Heart left ventricle (tissue), 16 donors: ENCODE data around the gene DNAH17. TPM values are rescaled to one million over a fixed set of nuclear protein-coding genes. Genes with fewer than 3 reads are reported as not detected.
A peak's percentile ranks its signal among the peaks of the same experiment; 100 is the strongest.

Experiments
- ATAC-seq, 4 donors: fragments of 200-7000 bp; cut with Tn5 transposase; one replicate each; pipeline ENCODE4 v1.9.1; 2020 to 2022; ENCODE audit warnings: moderate library complexity in 4 of 4, mild to moderate bottlenecking in 3 of 4, moderate number of reproducible peaks in 1 of 4
- DNase-seq, 5 donors: peaks; one replicate each; pipeline ENCODE4 v3.0.0-alpha.2; 2020
- H3K27ac ChIP-seq, 12 donors: fragments of 200-600 bp; sonication (generic) in 4 of 12; one replicate each; pipeline versions ENCODE4 v1.5.0 to v1.8.0; 2016 to 2022; ENCODE audit warnings: mild to moderate bottlenecking in 2 of 12
- H3K27me3 ChIP-seq, 9 donors: fragments of 200-600 bp; sonication (generic) in 2 of 9; one replicate each; pipeline versions ENCODE4 v1.5.1 to v1.8.0; 2016 to 2022; ENCODE audit warnings: mild to moderate bottlenecking in 3 of 9
- H3K36me3 ChIP-seq, 9 donors: fragments of 200-600 bp; sonication (generic) in 2 of 9; one replicate each; pipeline versions ENCODE4 v1.5.0 to v1.8.0; 2018 to 2022; ENCODE audit warnings: mild to moderate bottlenecking in 2 of 9
- H3K4me1 ChIP-seq, 12 donors: fragments of 200-600 bp; sonication (generic) in 4 of 12; one replicate each; pipeline versions ENCODE4 v1.5.0 to v1.8.0; 2016 to 2022; ENCODE audit warnings: mild to moderate bottlenecking in 3 of 12
- H3K4me3 ChIP-seq, 12 donors: fragments of 200-600 bp; sonication (generic) in 4 of 12; one replicate each; pipeline versions ENCODE4 v1.5.0 to v1.8.0; 2017 to 2022; ENCODE audit warnings: mild to moderate bottlenecking in 9 of 12, moderate library complexity in 4 of 12
- H3K9me3 ChIP-seq, 12 donors: fragments of 200-600 bp; sonication (generic) in 4 of 12; one replicate each; pipeline versions ENCODE4 v1.5.0 to v1.8.0; 2016 to 2022; ENCODE audit warnings: mild to moderate bottlenecking in 1 of 12
- POLR2A ChIP-seq, 2 donors: fragments of 450-650 bp; IDR thresholded peaks; one replicate each; pipeline ENCODE4 v1.6.1; 2017; ENCODE audit warnings: antibody characterized with exemption in 2 of 2, mild to moderate bottlenecking in 2 of 2, moderate library complexity in 2 of 2
- WGBS, 4 donors: extraction: QIAGEN DNeasy Blood & Tissue Kit in 2 of 4; methylation state at CpG; one replicate each; pipeline versions ENCODE4 v1.1.5 to v1.1.7; 2013 to 2018; 5-methylcytosine and 5-hydroxymethylcytosine counted together
- intact Hi-C, 10 donors: fragments of 100-400 bp; cut with DNase I; formaldehyde crosslinking; loops; one replicate each; pipeline versions ENCODE4 v1.11.1 to v1.14.2; 2022
- polyA plus RNA-seq, 2 donors: library from polyadenylated mRNA; stranded (reverse); fragments of 200-250 nt; gene quantifications; one replicate each; pipeline ENCODE4 v1.2.3, GENCODE V29; 2013
- total RNA-seq, 9 donors: library from RNA; depleted of rRNA in 2 of 9; stranded (reverse); fragments of >200 nt in 2 of 9; fragmentation: NEBNext Ultra II Directional in 3 of 9; extraction: Animal tissue kit (Norgen Biotek cat#: 25700) in 3 of 9; gene quantifications; one replicate each; pipeline versions ENCODE4 v1.1.0 to v1.2.4, GENCODE V29; 2016 to 2023
- TF ChIP-seq, protein P1 (sequence below), 12 donors: fragments of 200-600 bp; sonication (generic) in 4 of 12; IDR thresholded peaks; one replicate each; pipeline versions ENCODE4 v1.5.0 to v1.8.0; 2018 to 2022; ENCODE audit warnings: antibody characterized with exemption in 12 of 12, mild to moderate bottlenecking in 5 of 12
- donor health status: ischemic (EF 13 %, LVEDD 7.1; RV severe dilation, severe dysfunction).
- donor health status: healthy with polysubstance abuse.
- donor health status: DM: no; HTN: yes; CAD: no.
- donor health status: DM: no; HTN: no; CAD: no.
- donor health status: ischemic (EF 25% LVEDD 6.9; RV normal size, moderate dysfunction).
- donor health status: ischemic (EF 25% LVEDD 5.7; RV mildly dilated, moderate dysfunction).
- donor health status: healthy.
- donor health status: DM: yes; HTN: yes; CAD: no.
- donor health status: ischemic (EF 35%, LVEDD 5.7; RV mildly dilated, moderate dysfunction).
- donor health status: nonischemic (EF 11% LVEDD 7.7; RV severe dilation, severe dysfunction).
- donor health status: DM: yes; HTN: yes; CAD: no.
- donor health status: PGD.
- donor health status: ischemic (EF 29% LVEDD 5.4; RV normal size, mild dysfunction).
- donor health status: nonischemic (EF 23%, LVEDD 6.1; RV moderate dilation, normal function).

DNAH17 gene
- total and polyA plus RNA-seq, 11 donors: 0.02 to 0.63 (median 0.17) TPM; not detected in 4

DNA sequence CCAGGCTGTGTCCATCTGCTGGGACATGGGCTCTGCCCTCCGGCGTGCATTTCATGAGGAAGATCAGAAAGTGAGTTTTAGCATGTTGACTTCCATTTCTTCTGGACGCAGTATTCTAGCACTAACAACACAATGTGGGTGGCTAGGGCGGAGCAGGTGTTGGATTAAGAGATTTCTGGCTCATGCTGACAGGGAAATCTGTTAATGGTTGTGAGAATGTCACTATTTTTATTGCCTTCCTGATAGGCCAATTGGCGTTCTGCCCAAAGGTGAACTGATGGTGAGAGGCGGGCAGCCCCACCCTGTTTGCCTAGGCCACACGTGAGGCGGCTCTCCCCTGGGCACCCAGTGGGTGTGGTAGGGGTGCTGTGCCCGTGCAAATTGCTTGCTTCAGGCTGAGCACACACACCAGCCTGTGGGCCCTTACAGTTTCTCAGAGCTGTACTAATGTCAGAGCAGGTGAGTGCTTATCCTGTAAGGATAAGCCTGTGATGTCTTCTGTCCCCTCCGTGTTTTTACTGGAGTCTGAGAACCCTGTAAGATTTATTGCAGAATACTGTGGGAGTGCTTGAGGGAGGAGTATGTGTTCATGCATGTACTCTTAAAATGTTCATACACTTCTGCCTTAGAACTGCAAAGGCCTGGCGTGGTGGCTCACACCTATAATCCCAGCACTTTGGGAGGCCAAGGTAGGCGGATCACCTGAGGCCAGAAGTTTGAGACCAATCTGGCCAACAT is 167.8 kb downstream of the DNAH17 start:
- Histone ChIP-seq H3K4me1 (peaks cover 7 to 64% (median 50%) of the 10 kb centered on the region in 12 donors), H3K36me3 (peaks cover 0 to 45% (median 23%) of the 10 kb centered on the region in 9 donors), H3K27me3 (no peaks in the 10 kb centered on the region), H3K4me3 (no peak overlapping the region), H3K9me3 (no peaks in the 10 kb centered on the region), H3K27ac (peak overlapping the region in 1 of 12 donors; percentile 32)
- no peak for DNase-seq
- intact Hi-C loops: no loop called here
- 61 to 70% (median 64%) methylated on average over 12 of the region's 12 CpGs for WGBS, 4 donors
- no peak for ATAC-seq
- TF ChIP-seq, protein P1, sequence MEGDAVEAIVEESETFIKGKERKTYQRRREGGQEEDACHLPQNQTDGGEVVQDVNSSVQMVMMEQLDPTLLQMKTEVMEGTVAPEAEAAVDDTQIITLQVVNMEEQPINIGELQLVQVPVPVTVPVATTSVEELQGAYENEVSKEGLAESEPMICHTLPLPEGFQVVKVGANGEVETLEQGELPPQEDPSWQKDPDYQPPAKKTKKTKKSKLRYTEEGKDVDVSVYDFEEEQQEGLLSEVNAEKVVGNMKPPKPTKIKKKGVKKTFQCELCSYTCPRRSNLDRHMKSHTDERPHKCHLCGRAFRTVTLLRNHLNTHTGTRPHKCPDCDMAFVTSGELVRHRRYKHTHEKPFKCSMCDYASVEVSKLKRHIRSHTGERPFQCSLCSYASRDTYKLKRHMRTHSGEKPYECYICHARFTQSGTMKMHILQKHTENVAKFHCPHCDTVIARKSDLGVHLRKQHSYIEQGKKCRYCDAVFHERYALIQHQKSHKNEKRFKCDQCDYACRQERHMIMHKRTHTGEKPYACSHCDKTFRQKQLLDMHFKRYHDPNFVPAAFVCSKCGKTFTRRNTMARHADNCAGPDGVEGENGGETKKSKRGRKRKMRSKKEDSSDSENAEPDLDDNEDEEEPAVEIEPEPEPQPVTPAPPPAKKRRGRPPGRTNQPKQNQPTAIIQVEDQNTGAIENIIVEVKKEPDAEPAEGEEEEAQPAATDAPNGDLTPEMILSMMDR (IDR thresholded peaks at IDR 0.05): no peak
- TF ChIP-seq POLR2A (IDR thresholded peaks at IDR 0.05): no peak

DNA sequence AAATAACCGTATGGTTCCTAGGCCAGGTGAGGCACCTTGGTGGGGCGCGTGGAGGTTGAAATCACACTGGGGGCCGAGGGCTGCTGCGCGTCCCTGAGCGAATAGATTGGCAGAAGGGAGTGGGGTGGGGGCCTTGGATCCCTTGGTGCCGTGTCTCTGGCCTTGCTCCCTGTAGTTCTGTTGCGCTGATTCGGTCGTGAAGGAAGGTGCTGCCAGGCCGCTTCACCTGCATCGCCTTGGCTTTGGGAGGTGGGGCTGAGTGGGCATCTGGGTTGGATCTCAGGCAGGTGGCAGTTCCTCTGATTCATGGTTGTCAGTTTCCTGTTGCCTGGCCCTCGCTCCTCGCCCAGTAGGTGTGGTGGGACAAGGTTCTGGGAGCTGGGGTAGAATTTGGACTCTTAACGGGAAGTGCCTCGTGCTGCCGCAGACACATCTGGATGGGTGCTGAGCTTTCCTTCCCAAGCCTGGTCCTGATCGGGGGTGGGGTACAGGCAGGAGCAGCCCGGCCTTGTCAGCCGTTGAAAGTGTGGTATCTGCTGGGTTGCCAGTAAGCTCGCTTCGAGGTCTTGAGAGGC is 168.6 kb downstream of the DNAH17 start:
- Histone ChIP-seq H3K27me3 (no peaks in the 10 kb centered on the region), H3K36me3 (peaks cover 0 to 52% (median 31%) of the 10 kb centered on the region in 9 donors), H3K4me1 (peaks cover 0 to 56% (median 42%) of the 10 kb centered on the region in 12 donors), H3K9me3 (no peaks in the 10 kb centered on the region), H3K4me3 (no peak overlapping the region), H3K27ac (peak overlapping the region in 1 of 12 donors; percentile 32)
- DNase-seq (no peak), ATAC-seq (no peak)
- 82 to 94% (median 86%) methylated on average over 21 to 23 of the region's 23 CpGs for WGBS, 4 donors
- TF ChIP-seq POLR2A (IDR thresholded peaks at IDR 0.05): no peak
- TF ChIP-seq, protein P1 (IDR thresholded peaks at IDR 0.05): no peak
- intact Hi-C loops: no loop called here

DNA sequence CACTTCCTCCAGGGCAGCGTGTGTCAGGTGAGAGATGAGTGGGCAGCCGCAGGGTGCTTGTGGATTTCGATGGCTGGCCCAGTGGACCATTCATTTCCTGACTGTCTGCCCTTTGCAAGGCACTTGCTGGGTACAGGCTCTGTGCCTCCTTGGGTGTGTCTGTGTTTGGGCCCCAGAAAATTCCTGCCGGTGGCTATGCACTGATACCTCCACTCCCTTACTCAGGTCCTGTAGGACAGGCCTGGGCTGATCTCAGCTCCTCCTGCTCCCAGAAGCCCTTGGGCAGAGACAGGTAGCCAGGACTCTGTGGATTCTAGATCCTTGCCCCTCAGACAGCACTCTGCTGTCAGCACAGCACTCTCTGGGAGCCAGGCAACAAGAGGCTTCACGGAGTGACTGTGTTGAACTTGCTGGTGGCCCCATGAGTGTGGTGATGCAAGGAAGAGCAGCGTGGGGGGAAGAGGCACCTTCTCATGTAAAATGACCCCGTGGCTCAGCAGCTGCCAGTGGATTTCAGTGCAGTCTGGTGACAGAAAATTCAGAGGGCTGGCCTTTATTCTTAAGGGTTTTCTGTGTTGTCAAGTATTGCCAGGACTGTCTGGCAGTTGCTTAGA is 169.7 kb downstream of the DNAH17 start:
- Histone ChIP-seq H3K27ac (no peak overlapping the region), H3K4me3 (no peak overlapping the region), H3K9me3 (no peaks in the 10 kb centered on the region), H3K27me3 (no peaks in the 10 kb centered on the region), H3K4me1 (peaks cover 0 to 46% (median 33%) of the 10 kb centered on the region in 12 donors), H3K36me3 (peaks cover 0 to 63% (median 42%) of the 10 kb centered on the region in 9 donors)
- intact Hi-C loops: no loop called here
- TF ChIP-seq, protein P1 (IDR thresholded peaks at IDR 0.05): no peak
- no peak for TF ChIP-seq POLR2A (IDR thresholded peaks at IDR 0.05)
- ATAC-seq (no peak), DNase-seq (no peak)
- WGBS, 4 donors: 88 to 95% (median 90%) methylated on average over 6 to 7 of the region's 7 CpGs

DNA sequence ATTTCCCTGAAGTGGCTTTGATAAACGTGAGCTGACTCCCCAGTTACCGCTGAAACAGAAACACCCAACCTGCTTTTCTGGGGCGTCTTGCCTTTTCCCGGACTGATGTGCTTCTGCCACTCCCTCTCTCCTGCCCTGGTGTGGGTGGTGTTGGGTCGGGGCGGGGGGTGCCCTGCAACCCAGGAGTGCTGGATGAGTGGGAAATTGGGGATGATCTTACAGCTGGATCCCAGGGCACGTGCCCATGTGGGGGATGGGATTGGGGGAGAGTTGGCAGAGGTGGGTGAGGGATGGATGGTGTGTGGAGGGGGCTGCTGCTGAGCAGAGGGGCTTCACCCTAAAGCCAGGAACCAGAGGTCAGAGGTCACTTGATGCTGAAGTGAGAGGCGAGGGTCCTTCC is 170.3 kb downstream of the DNAH17 start:
- DNase-seq (no peak), ATAC-seq (no peak)
- Histone ChIP-seq H3K9me3 (no peaks in the 10 kb centered on the region), H3K27me3 (no peaks in the 10 kb centered on the region), H3K36me3 (peaks cover 0 to 69% (median 46%) of the 10 kb centered on the region in 9 donors), H3K4me1 (peaks cover 0 to 42% (median 30%) of the 10 kb centered on the region in 12 donors), H3K4me3 (no peak overlapping the region), H3K27ac (no peak overlapping the region)
- intact Hi-C loops: no loop called here
- WGBS, 4 donors: 87 to 94% (median 91%) methylated on average over 5 to 8 of the region's 8 CpGs
- TF ChIP-seq POLR2A (IDR thresholded peaks at IDR 0.05): no peak
- TF ChIP-seq, protein P1 (IDR thresholded peaks at IDR 0.05): no peak
